Effector CD4-positive, alpha-beta T cell (primary cell): ENCODE measurements around the gene DPEP3.

ENCODE experiments used
- DNase-seq: peaks from one replicate; pipeline ENCODE4 v3.0.0-alpha.2; 2020

DPEP3 gene

GRCh38 chr16:67966549-67967182 lies 13.6 kb downstream of the DPEP3 start:
- DNase-seq, result no peak

GRCh38 chr16:67965668-67966548 lies 14.4 kb downstream of the DPEP3 start:
- DNase-seq, result no peak

GRCh38 chr16:67964477-67965131 lies 15.7 kb downstream of the DPEP3 start:
- DNase-seq, result no peak

- no peak for DNase-seq
These were observed 16.5 kb downstream of the DPEP3 start for GRCh38 chr16:67963662-67964321.

GRCh38 chr16:67963292-67963661 lies 17.0 kb downstream of the DPEP3 start:
- DNase-seq, result no peak

GRCh38 chr16:67962135-67962534 lies 18.2 kb downstream of the DPEP3 start:
- no peak for DNase-seq

- no peak for DNase-seq
These were observed 18.7 kb downstream of the DPEP3 start for GRCh38 chr16:67961551-67961957.

GRCh38 chr16:67959536-67960329 lies 20.6 kb downstream of the DPEP3 start:
- no peak for DNase-seq

GRCh38 chr16:67957622-67958021 lies 22.7 kb downstream of the DPEP3 start:
- no peak for DNase-seq

- no peak for DNase-seq
These were observed 25.7 kb downstream of the DPEP3 start for GRCh38 chr16:67954421-67955196.

- no peak for DNase-seq
These were observed 26.5 kb downstream of the DPEP3 start for GRCh38 chr16:67953641-67954375.

GRCh38 chr16:67951485-67951884 lies 28.8 kb downstream of the DPEP3 start:
- DNase-seq, result no peak

GRCh38 chr16:67950335-67950843 lies 29.9 kb downstream of the DPEP3 start:
- DNase-seq, result no peak

GRCh38 chr16:67949645-67950044 lies 30.7 kb downstream of the DPEP3 start:
- no peak for DNase-seq

GRCh38 chr16:67948015-67948414 lies 32.3 kb downstream of the DPEP3 start:
- no peak for DNase-seq

GRCh38 chr16:67946966-67947558 lies 33.2 kb downstream of the DPEP3 start:
- DNase-seq, result no peak

- no peak for DNase-seq
These were observed 34.1 kb downstream of the DPEP3 start for GRCh38 chr16:67946128-67946569.

- no peak for DNase-seq
These were observed 34.8 kb downstream of the DPEP3 start for GRCh38 chr16:67945392-67945933.

GRCh38 chr16:67944690-67945391 lies 35.5 kb downstream of the DPEP3 start:
- no peak for DNase-seq
